GM21786 (cell line): Measurements from ENCODE around the gene CCDC68.

Experiments used
- ATAC-seq: cut with Tn5 transposase; IDR thresholded peaks from one replicate; pipeline ENCODE4 v1.9.1; 2021; ENCODE audit not compliant: unreplicated experiment

The CCDC68 gene

DNA sequence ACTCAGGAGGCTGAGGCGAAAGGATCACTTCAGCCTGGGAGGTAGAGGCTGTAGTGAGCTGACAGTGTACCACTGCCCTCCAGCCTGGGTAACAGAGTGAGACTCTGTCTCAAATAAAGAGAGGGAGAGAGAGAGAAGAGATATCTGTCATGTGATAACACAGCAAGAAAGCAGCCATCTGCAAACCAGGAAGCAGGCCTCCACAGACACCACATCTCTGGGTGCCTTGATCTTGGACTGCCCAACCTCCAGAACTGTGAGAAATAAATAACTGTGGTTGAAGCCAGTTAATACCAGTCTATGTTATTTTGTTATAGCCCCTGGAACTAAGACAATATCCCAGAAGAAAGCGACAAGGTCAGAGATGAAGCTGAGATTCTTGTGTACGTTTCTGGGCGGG is 2.6 kb upstream of the CCDC68 start:
- no peak for ATAC-seq

DNA sequence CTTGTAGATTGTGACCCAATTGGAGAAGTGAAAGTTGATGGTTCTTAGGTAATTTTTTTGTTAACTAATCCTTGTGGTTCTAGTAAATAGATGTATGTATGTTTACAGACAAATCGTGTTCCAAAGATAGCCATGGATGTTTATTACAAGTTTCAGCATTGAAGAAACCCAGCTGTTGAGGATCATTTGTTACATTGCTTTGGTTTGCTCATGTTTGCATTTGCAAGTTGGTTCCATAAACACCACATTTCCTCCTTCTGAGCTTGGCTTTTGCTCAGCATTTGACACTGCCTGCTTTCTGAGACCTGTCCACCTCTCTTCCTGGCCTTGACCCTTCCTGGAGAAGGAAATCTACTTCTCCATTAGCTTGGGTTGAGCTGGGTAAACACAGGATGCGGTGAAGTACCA is 1.8 kb upstream of the CCDC68 start:
- no peak for ATAC-seq

DNA sequence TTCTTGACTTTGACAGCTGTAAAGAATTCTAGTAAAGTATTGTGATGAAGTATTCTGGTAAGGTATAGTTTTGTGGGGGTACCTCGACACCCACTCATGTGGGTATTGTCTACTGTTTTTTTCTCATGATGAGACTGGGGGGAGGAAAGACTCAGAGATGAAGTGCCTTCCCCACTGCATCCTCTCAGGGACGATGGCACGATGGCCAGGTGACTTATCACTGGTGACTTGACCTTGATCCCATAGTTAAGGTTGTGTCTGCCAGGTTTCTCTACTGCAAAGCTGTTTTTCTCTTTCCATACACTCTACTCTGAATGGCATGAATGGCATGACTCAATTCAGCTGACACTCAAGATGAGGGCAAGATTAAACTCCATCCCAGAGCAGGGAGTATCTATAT is 936 bp upstream of the CCDC68 start:
- no peak for ATAC-seq

DNA sequence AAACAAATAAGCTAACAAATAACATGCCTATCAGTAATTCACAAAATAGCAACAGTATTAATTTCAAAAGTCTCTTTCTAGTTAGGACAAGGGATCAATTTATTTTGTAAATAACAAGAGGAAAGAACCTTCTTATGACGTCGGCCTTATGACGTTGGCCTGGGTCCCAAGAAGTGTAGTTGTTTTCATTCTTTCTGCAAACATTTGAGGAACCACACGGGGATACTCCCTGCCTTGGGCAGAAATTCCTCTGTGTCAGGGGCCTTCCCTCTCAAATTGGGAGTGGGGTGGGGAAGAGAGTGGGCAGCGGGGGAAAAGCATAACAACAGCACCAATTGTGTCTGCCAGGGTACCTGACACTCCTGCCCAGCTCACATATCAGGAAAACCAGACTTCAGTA is 1.3 kb downstream of the CCDC68 start:
- no peak for ATAC-seq

DNA sequence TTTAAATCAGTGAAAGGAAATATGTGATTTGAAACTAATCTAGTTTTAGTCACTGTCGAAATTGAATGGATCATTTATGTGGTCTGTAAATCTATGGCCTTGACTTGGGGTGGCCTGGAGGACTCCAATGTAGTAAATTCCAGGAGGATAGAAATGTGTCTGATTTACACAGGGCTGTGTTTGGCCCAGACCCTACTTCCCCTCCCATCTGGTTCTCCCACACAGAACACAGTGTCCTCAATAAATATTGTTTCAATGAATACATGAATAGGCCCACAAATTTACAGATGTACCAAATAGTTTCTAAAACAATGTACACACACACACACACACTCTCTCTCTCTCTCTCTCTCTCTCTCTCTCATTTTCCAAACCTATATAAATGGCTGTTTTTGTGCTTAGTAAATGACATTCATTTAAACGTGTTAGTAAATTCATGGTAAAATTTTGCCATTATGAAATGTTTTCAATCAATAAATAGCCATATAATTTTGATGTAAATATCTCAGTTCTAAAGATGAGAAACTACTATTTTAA is 1.9 kb downstream of the CCDC68 start:
- no peak for ATAC-seq

DNA sequence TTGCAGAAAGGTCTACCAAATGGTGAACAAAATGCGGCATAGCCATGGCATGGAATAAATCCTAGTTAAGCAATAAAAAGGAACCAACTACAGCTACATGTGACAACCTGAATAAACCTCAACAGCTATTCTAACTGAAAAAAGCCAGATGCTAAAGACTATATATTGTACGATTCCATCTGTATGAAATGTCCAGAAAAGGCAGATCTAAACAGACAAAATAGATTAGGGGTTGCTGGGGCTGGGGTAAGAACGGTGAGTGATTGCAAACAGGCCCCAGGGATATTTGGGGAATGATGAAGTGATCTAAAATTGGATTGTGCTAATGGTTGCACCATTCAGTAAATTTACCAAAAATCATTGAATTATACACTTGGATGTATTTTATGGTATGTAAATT is 2.8 kb downstream of the CCDC68 start:
- no peak for ATAC-seq

DNA sequence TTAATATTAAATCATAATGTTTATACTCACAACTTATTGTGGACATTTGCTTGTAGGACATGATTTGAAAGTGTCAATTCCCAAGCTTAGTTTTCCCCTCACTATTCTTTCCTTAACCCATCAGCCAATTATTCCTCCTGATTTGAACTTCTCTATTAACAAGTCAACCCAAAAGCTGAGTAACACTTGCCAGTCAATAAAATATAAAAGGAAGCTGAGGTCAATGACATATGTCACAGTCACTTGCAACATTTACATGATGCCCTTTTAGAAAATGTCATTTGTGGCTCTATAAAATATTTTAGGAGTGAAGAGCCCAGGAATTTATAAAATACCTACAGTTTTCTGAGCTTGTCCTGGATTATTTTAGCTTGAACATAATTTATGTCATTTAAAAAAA is 7.2 kb downstream of the CCDC68 start:
- no peak for ATAC-seq

DNA sequence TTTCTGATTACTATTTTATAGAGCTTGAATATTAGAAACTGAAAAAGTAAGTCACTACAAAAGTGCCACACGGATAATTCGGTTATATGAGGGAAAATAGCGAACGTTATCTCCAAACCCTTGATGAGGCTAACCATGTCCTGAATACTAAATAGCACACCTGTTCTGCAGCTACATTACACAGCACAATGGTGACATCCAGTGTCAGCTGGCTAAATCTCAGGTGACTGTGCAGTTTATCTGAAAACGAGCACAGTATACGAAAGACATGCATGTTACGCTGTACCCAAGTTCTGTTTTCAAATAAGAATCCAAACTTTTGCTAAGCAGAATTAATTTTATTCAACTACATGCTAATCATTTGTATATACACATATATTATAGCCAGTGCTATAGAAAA is 9.0 kb downstream of the CCDC68 start:
- ATAC-seq: no peak

DNA sequence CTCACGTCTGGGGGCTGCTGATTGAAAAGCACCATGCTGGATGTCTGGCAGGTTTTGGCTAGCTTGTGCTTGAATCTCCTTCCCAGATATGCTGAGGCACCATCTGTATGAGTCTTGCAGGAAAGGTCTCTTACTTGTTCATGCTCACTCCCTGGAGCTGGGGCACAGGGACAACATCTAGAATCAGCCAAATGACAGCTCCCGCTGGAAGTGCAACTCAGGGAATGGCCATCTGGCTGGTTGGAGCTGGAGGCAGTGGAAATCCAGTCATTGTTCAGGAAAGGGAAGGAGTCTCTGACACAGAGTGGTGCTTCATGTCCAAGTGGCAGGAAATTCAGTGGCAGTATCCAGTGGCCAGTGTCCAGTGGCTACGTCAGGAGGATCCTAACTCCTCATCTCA is 9.7 kb downstream of the CCDC68 start:
- ATAC-seq: no peak

DNA sequence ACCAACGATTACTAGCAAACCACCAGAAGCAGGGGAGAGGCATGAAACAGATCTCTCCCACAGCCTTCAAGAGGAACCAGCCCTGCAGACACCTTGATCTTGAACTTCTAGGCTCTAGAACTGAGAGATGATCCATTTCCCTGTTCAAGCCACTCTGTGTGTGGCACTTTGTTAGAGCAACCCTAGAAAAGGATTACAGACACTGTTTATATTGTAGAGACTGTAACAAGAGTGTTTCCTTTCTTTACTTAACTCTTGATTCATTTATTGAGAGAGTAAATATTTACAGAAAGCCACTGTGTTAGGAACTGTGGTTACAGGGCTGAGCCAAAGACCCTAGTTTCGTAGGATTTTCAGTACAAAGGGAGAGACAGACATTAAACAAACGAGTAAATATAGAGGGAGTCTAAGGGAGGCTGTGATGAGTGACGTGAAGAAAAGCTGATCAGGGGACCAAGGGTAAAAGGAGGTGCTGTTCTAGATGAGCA is 10.9 kb downstream of the CCDC68 start:
- ATAC-seq: no peak

DNA sequence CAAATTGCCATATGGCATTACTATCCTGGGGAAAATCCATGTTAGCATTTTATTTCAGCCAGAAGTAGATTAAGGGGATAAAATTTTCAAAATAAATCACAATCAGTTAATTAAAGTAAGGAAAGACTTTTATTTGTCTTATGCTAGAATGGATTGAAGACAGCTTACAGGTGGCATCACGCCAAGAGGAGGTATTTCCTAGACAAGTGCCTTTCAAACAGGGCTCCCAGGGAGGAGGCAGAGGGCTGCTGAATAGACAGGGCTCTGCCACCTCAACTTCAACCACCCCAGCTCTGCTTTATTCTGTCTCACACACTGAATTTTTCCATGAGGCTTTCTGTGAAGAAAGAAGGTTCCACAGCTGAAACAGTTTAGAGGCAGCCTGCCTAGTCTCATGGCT is 12.2 kb downstream of the CCDC68 start:
- ATAC-seq: no peak

DNA sequence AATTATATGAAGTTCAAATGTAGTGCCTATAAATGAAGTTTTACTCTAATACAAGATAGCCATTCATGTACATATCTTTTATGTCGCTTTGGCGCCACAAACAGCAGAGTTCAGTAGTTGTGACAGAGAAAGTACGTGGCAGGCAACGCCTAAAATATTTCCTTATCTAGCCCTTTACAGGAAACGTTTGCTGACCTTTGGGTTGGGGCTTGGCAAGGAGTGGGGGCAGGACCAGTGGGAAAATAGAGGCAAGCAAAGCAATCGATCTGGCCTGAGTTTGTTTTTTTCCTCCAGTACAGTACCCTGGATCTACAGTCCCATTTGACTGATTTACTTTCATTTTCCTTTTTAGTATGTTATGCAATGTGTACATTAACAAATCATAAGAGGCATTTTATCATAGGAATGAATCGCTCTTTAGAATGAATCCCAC is 13.1 kb downstream of the CCDC68 start:
- ATAC-seq: peak; percentile 89

DNA sequence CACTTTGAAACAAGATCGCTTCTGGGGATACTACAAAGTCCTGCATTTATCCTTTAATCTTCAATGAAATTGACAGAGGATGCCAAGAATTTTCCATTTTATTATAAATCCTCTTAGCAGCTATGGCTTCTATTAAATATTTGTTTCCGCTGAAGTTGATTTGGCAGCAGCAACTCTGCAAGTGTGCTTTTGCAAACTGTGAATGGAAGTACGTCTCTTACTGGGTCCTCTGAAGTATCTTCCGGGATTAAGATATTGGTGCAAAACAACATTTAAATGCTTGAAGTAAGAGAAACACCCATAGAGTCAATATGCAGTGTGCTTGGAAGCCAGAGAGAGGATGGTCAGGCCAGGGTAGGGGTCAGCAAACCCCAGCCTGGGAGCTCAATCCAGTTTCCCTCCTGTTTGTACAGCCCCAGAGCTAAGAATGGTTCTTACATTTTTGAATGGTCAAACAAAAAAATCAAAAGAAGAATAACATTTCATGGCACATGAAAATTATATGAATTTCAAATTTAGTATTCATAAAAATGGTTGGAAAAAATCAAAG is 13.6 kb downstream of the CCDC68 start:
- ATAC-seq: no peak

DNA sequence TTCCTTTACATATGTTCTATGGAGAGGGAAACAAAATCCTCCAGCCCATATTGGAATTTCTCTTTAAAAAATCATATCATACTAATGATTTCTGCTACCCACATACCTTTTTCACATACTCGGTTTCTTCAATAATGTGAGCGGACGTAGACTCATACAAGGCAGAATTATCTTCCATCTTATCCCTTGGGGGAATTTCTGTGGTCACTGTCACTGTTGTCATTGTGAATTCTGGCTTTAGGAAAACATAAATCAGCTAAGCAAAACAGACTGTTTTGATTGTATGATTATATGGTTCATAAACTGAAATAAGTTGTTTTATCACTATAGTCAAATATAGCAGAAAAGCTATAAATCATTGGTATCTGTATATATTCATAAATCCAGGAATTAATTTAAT is 16.7 kb downstream of the CCDC68 start:
- ATAC-seq: no peak

DNA sequence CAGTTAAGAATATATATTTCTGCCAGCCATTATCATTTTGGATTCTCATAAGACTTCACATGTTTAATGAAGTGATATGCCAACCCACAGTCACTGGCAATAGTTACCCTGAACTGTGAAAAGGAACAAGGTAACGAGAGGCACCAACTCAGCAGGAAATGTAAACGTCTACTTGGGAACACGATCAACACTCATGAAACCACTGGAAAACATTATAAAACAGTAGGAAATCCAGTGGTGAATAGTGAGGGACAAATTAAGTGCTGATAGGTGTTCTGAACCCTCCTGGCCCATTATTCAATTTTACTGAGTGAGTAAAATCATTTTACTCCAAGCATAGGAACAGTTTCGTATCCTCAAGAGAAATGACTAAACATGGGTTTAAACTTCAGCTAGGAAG is 17.1 kb downstream of the CCDC68 start:
- ATAC-seq: no peak

DNA sequence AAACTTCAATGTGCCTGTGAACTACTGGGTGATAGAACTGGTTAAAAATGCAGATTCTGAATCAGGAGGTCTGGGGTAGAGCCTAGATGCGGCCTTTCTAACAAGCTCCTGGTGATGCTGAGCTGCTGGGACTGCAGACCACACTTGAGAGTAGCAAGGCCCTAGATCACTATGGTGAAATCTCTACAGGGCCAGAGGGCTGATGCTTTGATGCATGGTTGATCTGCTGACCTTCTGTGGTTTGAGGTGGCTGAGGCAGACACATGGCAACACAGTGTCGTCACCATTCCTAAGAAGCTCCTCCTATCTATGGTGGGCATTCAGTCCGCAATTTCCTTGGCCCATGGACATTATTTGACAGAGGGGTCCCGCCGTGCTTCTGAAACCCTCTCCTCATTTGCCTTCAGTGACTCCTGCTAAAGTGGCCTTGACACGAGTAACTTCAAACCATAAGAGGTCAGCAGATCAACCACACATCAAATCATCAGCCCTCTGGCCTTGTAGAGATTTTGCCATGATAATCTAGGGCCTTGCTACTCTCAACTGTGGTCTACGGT is 19.8 kb downstream of the CCDC68 start:
- no peak for ATAC-seq

DNA sequence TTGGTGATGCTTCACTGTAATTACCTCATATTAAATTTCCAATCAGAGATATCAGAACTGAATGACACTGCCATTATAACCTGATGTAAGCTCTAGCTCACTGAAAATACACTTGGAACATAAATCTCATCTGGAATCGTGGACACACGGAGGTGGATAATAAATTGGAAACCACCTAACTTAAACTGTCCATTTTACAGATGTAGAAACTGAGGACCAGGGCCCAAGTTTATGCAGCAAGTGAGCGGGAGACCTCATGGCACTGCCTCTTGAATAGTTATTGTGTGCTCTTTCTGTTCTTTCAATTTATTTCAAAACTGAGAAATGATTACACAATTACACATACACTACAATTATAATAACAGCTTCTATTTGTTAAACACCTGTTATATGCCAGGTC is 20.8 kb downstream of the CCDC68 start:
- ATAC-seq: no peak

DNA sequence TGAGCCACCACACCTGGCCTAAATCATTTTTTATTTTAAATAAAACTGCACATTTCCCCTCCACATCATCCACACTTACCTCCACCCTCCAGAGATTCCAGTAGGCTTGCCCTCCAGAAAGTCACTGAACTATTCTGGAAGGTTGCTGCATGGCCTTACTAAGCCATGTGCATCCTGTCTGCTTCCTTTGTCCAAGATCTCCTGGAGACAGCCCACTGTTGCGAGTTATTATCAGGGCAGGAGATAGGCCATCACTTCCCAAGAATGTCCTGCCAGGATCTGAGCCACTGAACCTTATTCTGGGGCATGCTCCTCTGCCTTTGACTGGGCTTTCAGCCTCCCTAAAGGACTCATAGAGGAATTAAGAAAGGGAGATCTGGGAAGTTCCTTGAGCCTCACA is 26.8 kb downstream of the CCDC68 start:
- ATAC-seq: no peak

DNA sequence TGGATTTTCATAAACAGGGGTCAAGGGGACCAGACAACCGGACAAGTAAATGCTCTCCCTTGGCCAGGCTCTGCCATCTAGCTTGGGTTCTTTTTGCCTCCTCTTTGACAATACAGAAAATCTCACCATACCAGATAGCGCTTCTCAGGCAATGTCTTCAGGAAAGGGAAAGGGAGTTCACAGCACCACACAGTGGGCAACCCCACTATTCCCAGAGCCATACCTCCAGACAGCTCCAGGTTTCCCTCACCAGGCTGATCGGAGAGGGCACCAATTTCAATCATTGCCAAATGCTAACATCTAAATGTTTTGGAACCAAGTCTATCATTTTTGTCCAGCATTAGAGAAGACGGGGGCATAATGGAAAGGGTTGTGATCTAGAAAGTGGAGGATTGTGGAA is 28.1 kb downstream of the CCDC68 start:
- no peak for ATAC-seq

DNA sequence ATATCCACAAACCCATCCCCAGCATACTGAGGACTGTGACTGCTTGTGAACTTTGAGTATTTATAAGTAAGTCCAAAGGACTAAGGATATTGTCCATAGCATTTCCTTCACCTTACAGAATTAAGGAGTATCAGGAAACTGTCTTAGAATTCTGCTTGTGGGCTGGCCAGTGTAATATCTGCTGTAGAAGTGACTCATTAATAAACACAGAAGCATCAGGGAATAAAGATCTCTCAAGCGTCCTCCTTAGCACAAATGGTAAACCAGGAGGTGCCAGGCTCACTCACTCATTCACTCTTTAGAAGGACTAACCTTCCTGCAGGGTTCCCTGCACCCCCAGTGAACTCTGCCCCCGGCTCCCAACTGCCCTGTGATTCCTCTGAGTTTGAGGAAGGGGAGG is 31.0 kb downstream of the CCDC68 start:
- no peak for ATAC-seq

DNA sequence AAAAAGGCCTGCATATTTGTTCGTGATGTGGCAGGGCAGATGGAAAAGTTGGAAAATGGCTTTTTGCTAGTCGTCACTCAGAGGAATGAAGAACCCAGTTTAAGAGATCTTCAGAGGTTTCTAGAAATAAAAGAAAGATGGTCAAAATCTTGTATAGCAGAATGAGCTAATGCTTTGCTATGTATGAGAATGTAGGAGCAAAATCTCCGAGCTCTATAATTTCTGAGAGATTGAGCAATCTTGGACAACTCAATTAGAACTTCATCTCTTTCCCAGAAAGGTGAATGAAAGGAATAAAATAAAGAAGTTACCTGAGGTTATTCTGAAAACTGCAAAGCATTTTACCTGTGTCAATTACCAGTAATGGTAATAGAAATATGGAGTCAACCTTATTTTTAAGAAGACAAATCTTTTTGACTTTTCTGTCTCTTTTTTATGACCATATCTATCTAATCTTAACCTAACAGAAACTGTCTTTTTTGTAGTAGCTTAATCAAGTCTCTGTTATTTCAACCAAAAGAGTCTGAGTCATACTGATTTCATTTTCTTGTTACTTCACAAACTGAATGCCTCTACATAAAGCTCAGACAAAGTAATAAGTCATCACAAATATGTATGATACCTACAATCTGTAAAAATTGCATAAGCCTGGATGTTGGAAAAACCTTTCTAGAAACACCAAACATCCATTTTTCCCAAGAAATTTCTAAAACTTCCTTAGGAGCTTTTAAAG is 32.5 kb downstream of the CCDC68 start:
- ATAC-seq: no peak

DNA sequence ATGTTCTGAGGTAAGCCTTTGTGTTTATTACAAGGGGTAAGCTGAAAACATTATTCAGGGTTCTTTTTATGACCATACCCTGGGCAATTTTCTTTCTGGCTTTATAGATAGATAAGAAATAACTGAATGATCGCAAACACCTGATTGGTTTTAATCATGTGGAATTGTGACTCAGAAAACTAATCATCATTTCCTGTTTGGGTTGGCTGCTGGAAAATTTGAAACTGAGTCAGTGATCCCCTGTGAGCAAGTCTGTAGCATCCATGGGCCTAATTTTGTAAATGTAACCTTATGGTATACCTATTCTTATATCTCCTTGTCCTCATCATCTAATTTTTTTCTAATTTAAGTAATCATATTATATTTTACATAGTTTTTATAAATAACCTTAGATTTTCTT is 34.3 kb downstream of the CCDC68 start:
- ATAC-seq: no peak
